ENCODE measurements around the gene TMEM196.
A peak's percentile ranks its signal among the peaks of the same experiment; 100 is the strongest.

Gene TMEM196

DNA sequence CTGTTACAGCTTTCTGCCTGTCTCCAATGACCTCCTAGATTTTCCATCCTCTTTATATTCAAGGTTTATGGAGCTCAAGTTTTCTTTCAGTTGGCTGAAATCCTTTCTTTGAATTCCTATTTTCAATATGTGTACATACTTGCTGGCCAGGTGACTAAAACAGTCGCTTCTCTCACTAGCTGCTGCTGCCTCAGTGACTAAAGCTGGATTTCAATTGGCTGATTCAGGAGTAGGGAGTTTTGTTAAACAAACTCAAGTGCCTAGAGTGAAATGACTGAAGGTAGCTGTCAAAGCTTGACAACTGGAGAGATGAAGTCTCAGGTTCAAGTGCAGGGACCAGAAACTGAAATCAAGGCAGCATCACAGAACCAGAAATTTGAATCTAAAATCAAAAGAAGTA is 57.9 kb downstream of the TMEM196 start:
- CTCF ChIA-PET, result interaction anchor here (0.7 to 9.5 kb wide), 5 partner anchors 17 to 881 kb away, joined by 3 to 248 read pairs (median 4); no protein-coding TSS in a partner anchor
- TF ChIP-seq, protein P1, sequence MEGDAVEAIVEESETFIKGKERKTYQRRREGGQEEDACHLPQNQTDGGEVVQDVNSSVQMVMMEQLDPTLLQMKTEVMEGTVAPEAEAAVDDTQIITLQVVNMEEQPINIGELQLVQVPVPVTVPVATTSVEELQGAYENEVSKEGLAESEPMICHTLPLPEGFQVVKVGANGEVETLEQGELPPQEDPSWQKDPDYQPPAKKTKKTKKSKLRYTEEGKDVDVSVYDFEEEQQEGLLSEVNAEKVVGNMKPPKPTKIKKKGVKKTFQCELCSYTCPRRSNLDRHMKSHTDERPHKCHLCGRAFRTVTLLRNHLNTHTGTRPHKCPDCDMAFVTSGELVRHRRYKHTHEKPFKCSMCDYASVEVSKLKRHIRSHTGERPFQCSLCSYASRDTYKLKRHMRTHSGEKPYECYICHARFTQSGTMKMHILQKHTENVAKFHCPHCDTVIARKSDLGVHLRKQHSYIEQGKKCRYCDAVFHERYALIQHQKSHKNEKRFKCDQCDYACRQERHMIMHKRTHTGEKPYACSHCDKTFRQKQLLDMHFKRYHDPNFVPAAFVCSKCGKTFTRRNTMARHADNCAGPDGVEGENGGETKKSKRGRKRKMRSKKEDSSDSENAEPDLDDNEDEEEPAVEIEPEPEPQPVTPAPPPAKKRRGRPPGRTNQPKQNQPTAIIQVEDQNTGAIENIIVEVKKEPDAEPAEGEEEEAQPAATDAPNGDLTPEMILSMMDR (IDR thresholded peaks at IDR 0.05; ENCODE audit: control extremely low read depth, extremely low read depth, low read depth, missing control alignments), result no peak
- no peak for DNase-seq (ENCODE audit: extremely low spot score)
- POLR2A ChIA-PET, result no interaction called here

DNA sequence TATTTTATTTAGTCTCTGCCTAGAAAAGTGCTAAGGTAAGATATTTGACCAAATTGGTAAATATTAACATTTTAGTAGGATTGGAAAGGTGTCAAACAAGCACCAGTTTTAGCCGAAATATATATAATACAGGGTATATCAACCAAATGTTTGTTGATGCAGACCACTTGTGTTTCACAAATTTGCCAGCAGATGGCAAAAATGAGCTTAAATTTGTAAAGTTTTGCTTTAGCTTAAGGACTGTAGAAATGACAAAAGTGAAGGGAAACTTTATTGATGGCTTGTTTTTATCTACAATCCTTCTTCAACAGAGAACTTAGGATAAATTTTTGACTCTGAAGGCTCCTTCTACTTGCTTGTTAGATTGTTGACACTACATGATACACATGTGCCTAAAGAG is 59.7 kb downstream of the TMEM196 start:
- ChIA-PET CTCF (interaction anchor here (0.6 to 9.5 kb wide), 38 partner anchors 9 to 1540 kb away, joined by 3 to 248 read pairs (median 4); partner anchors contain the start of gene ABCB5), POLR2A (no interaction called here)
- TF ChIP-seq, protein P1 (IDR thresholded peaks at IDR 0.05; ENCODE audit: control extremely low read depth, extremely low read depth, low read depth, missing control alignments), result peak; percentile 56
- no peak for DNase-seq (ENCODE audit: extremely low spot score)

DNA sequence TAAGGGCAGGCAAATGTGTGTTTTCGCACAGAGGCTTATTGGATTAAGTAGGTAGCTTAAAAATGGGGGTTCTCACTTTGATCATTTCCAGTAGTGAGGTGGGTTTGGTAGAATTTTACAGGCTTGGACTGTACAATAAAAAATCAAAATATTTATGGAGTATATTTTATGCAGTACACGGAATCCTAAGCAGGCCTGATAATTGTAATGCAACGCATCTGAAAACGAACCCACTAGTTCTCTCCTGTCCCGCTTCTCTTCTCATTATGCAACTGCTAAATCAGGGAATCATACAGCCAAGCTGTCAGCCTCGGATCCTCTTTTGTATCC is 64.2 kb downstream of the TMEM196 start:
- no peak for DNase-seq (ENCODE audit: extremely low spot score)
- ChIA-PET CTCF (interaction anchor here (0.6 to 9.5 kb wide), 38 partner anchors 9 to 1358 kb away, joined by 3 to 248 read pairs (median 3); partner anchors contain the start of gene ITGB8), POLR2A (interaction anchor here (0.5 to 0.6 kb wide), 2 partner anchors 21 to 485 kb away, joined by 3 read pairs; no protein-coding TSS in a partner anchor)
- TF ChIP-seq, protein P1 (IDR thresholded peaks at IDR 0.05; ENCODE audit: control extremely low read depth, extremely low read depth, low read depth, missing control alignments), result no peak

DNA sequence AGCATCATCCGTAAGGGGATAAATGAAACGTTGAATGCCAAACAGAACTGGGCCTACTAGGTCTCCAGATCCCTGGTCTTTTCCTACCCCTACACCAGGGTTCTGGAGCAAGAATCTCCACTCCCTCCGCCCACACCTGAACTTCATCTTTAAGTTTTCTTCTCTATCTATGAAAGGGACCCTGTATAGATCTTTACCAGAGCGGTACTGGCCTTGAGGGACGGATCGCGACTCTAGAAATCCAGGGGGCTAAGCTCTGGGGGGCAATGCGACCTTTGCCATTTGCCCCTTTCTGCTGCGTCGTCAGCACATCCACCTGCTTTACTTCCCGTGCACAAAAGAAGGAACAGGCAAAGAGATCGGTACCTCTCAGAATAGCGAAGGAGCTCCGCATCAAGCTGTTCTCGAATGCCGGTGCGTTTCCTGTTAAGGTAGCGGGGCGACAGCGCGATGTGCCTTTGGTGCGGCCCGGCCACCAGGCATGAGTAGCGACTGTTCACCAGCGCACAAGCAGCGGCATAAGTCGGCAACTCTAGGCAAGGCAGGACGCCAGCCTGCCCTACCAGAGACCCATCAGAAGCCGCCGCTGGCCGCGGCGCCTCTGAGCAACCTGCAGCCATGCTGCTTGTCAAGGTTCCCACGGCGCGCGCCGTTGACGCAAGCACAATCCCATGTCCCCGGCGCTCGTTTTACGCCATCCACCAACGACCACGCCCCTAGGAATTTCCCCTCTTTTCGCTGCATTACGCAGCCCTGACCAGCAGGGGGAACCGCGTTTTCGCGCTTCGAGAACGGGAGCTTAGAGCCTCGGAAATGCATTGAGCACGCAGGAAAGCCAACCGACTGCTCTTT is 64.8 kb downstream of the TMEM196 start, which contains the start of gene POLR1F:
Gene POLR1F (minus strand): TSS at position 641 of the 852 bp plus-strand sequence. CDS start 21 bp downstream, at position 620.
- ChIA-PET CTCF (interaction anchor here (0.6 to 9.5 kb wide), 37 partner anchors 9 to 1357 kb away, joined by 3 to 248 read pairs (median 3); partner anchors contain the start of gene ITGB8), POLR2A (interaction anchor here (0.5 kb wide), 2 partner anchors 110 to 485 kb away, joined by 3 to 4 read pairs; no protein-coding TSS in a partner anchor)
- peak; percentile 91 for DNase-seq (ENCODE audit: extremely low spot score)

DNA sequence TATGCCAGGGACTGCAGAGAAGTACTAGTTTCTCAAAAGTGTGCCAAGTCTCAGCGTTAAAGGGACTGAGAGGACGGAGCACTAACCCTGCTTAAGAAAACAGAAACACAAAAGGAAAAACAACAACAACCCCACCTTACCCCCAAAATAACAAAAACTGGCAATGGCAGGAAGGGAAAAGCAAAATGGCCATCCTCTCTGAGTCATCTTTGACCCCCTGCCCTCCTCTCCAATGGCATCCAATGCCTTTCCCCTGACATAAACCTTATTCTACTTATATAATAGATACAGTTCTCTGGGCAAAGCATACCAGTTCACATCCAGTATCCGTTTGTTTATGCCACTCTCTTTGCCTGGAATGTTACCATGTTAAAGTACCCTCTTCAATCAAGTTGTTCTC is 66.2 kb downstream of the TMEM196 start:
- DNase-seq (ENCODE audit: extremely low spot score), result no peak
- CTCF ChIA-PET, result interaction anchor here (1.8 kb wide), 1 partner anchor 891 kb away, joined by 4 read pairs; no protein-coding TSS in a partner anchor

More for the DNA sequence above, 64.8 kb downstream of the TMEM196 start, which contains the start of gene POLR1F:
- TF ChIP-seq, protein P1 (IDR thresholded peaks at IDR 0.05; ENCODE audit: control extremely low read depth, extremely low read depth, low read depth, missing control alignments), result peak; percentile 95

DNA sequence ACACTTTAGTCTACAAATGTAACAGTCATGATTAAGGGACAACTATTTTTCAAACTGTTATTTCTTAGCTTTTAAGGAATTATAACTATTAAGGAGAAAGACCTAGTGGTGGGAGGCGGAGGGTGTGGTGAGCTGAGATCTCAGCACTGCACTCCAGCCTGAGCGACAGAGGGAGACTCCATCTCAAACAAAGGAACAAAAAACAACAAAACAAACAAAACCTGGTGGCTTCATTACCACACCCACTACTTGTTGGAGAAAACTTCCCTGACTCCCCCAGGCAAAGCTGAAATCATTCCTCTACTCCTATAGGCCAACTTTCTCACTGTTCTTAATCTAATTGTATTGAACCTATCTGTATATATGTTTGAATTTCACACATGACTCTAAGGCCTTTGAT is 67.8 kb downstream of the TMEM196 start:
- POLR2A ChIA-PET, result no interaction called here
- CTCF ChIA-PET, result interaction anchor here (1.5 to 2.2 kb wide), 3 partner anchors 8 to 893 kb away, joined by 4 to 11 read pairs (median 6); no protein-coding TSS in a partner anchor
- no peak for DNase-seq (ENCODE audit: extremely low spot score)
- TF ChIP-seq, protein P1 (IDR thresholded peaks at IDR 0.05; ENCODE audit: control extremely low read depth, extremely low read depth, low read depth, missing control alignments), result no peak

More for the DNA sequence above, 66.2 kb downstream of the TMEM196 start:
- TF ChIP-seq, protein P1 (IDR thresholded peaks at IDR 0.05; ENCODE audit: control extremely low read depth, extremely low read depth, low read depth, missing control alignments), result no peak
- POLR2A ChIA-PET, result no interaction called here
